HEK293 (cell line): Measurements from ENCODE around the gene GAS7.
A peak's percentile ranks its signal among the peaks of the same experiment; 100 is the strongest.

Experiments
- CTCF ChIA-PET: fragments of 350-600 bp; formaldehyde crosslinking; extraction: SDS; loops from one replicate; lab custom pipeline; 2021; ENCODE audit warnings: antibody characterized with exemption; lab: Yijun Ruan, JAX
- POLR2A ChIA-PET: fragments of 300-600 bp; formaldehyde crosslinking; extraction: SDS; loops from one replicate; lab custom pipeline; 2020; ENCODE audit warnings: antibody characterized with exemption, inconsistent platforms; lab: Yijun Ruan, JAX
- H3K27ac ChIP-seq: fragments of 200-500 bp; sonication (Bioruptor generic); 2 replicates; pipeline ENCODE4 v1.5.1; 2014; ENCODE audit warnings: low read depth, low read length, control low read depth, inconsistent platforms; ENCODE audit errors: extremely low read depth
- H3K36me3 ChIP-seq, 2 experiments: fragments of 200-500 bp in 1 of 2; sonication (Bioruptor generic) in 1 of 2; 1 replicate in 1 of 2; 2 replicates in 1 of 2; pipeline ENCODE4 v1.5.1; 2014 to 2017; ENCODE audit warnings: inconsistent platforms in 2 of 2, low read length in 2 of 2; ENCODE audit not compliant: control insufficient read depth in 2 of 2, insufficient read depth in 1 of 2
- H3K4me1 ChIP-seq: fragments of 200-500 bp; sonication (Bioruptor generic); 2 replicates; pipeline ENCODE4 v1.5.1; 2014; ENCODE audit warnings: mild to moderate bottlenecking, low read length, inconsistent platforms; ENCODE audit not compliant: control insufficient read depth, insufficient read depth
- H3K4me3 ChIP-seq: 2 replicates; pipeline ENCODE4 v1.5.1; 2011; ENCODE audit warnings: low read depth, mild to moderate bottlenecking, control low read depth, low read length, moderate library complexity
- H3K9me3 ChIP-seq: fragments of 200-500 bp; sonication (Bioruptor generic); 2 replicates; pipeline ENCODE4 v1.5.1; 2014; ENCODE audit warnings: low read depth, low read length, inconsistent platforms; ENCODE audit not compliant: control insufficient read depth, insufficient read depth
- SP7 ChIP-seq: fragments of 450-650 bp; formaldehyde crosslinking; IDR thresholded peaks from 2 replicates; pipeline ENCODE4 v1.5.1; 2016; ENCODE audit warnings: missing biosample characterization, missing genetic modification characterization
- ZBTB17 ChIP-seq: fragments of 450-650 bp; formaldehyde crosslinking; IDR thresholded peaks from 2 replicates; pipeline ENCODE4 v1.5.1; 2016; ENCODE audit warnings: missing biosample characterization, missing genetic modification characterization
- ZBTB7A ChIP-seq: fragments of 450-650 bp; formaldehyde crosslinking; IDR thresholded peaks from 2 replicates; pipeline ENCODE4 v1.5.1; 2016; ENCODE audit warnings: low read depth, missing biosample characterization, missing genetic modification characterization
- ZFP69B ChIP-seq: fragments of 450-650 bp; formaldehyde crosslinking; IDR thresholded peaks from 2 replicates; pipeline ENCODE4 v1.5.1; 2016; ENCODE audit warnings: missing biosample characterization, missing genetic modification characterization
- ZNF140 ChIP-seq: fragments of 450-650 bp; formaldehyde crosslinking; IDR thresholded peaks from 2 replicates; pipeline ENCODE4 v1.5.1; 2016; ENCODE audit warnings: missing biosample characterization, missing genetic modification characterization
- ZNF146 ChIP-seq: fragments of 450-650 bp; formaldehyde crosslinking; IDR thresholded peaks from 2 replicates; pipeline ENCODE4 v1.5.1; 2016; ENCODE audit warnings: missing biosample characterization, missing genetic modification characterization
- ZNF473 ChIP-seq: fragments of 450-650 bp; formaldehyde crosslinking; IDR thresholded peaks from 2 replicates; pipeline ENCODE4 v1.5.1; 2017; ENCODE audit warnings: missing biosample characterization, missing genetic modification characterization
- ZNF501 ChIP-seq: fragments of 450-650 bp; formaldehyde crosslinking; IDR thresholded peaks from 2 replicates; pipeline ENCODE4 v1.5.1; 2016; ENCODE audit warnings: missing biosample characterization, missing genetic modification characterization
- ZNF548 ChIP-seq: fragments of 450-650 bp; formaldehyde crosslinking; IDR thresholded peaks from 2 replicates; pipeline ENCODE4 v1.5.1; 2016; ENCODE audit warnings: missing biosample characterization, missing genetic modification characterization
- ZNF558 ChIP-seq: fragments of 450-650 bp; formaldehyde crosslinking; IDR thresholded peaks from 2 replicates; pipeline ENCODE4 v1.5.1; 2016; ENCODE audit warnings: missing biosample characterization, missing genetic modification characterization
- ZNF561 ChIP-seq: fragments of 450-650 bp; IDR thresholded peaks from 2 replicates; pipeline ENCODE4 v1.5.1; 2018; ENCODE audit warnings: missing biosample characterization, missing genetic modification characterization, borderline replicate concordance
- ZNF701 ChIP-seq: fragments of 450-650 bp; formaldehyde crosslinking; IDR thresholded peaks from 2 replicates; pipeline ENCODE4 v1.5.1; 2016; ENCODE audit warnings: missing biosample characterization, missing genetic modification characterization
- ZNF768 ChIP-seq: fragments of 450-650 bp; formaldehyde crosslinking; IDR thresholded peaks from 2 replicates; pipeline ENCODE4 v1.5.1; 2018; ENCODE audit warnings: missing biosample characterization, mild to moderate bottlenecking, missing genetic modification characterization
- ZNF777 ChIP-seq: fragments of 450-650 bp; formaldehyde crosslinking; IDR thresholded peaks from 2 replicates; pipeline ENCODE4 v1.5.1; 2017; ENCODE audit warnings: missing biosample characterization, missing genetic modification characterization, borderline replicate concordance
- ZNF830 ChIP-seq: fragments of 450-650 bp; IDR thresholded peaks from 2 replicates; pipeline ENCODE4 v1.5.0; 2018; ENCODE audit warnings: missing biosample characterization, missing genetic modification characterization, low read depth, mild to moderate bottlenecking, moderate library complexity
- ZNF843 ChIP-seq: fragments of 450-650 bp; formaldehyde crosslinking; IDR thresholded peaks from 2 replicates; pipeline ENCODE4 v1.5.1; 2016; ENCODE audit warnings: missing biosample characterization, missing genetic modification characterization
- TF ChIP-seq, protein P1 (sequence below): fragments of 450-650 bp; formaldehyde crosslinking; IDR thresholded peaks from 2 replicates; pipeline ENCODE4 v1.5.0; 2017; ENCODE audit warnings: missing biosample characterization, missing genetic modification characterization, borderline replicate concordance
- TF ChIP-seq, protein P2 (sequence below): fragments of 450-650 bp; formaldehyde crosslinking; IDR thresholded peaks from 2 replicates; pipeline ENCODE4 v1.5.1; 2016; ENCODE audit warnings: missing biosample characterization, missing genetic modification characterization, low read depth
- TF ChIP-seq, protein P3 (sequence below): fragments of 450-650 bp; formaldehyde crosslinking; IDR thresholded peaks from 2 replicates; pipeline ENCODE4 v1.5.1; 2017; ENCODE audit warnings: missing biosample characterization, mild to moderate bottlenecking, missing genetic modification characterization, moderate library complexity
- TF ChIP-seq, protein P4 (sequence below): fragments of 450-650 bp; formaldehyde crosslinking; IDR thresholded peaks from 2 replicates; pipeline ENCODE4 v1.5.1; 2016; ENCODE audit warnings: missing biosample characterization, missing genetic modification characterization
- TF ChIP-seq, protein P5 (sequence below): fragments of 450-650 bp; formaldehyde crosslinking; IDR thresholded peaks from 2 replicates; pipeline ENCODE4 v1.5.1; 2017; ENCODE audit warnings: missing biosample characterization, missing genetic modification characterization

GAS7 gene

DNA sequence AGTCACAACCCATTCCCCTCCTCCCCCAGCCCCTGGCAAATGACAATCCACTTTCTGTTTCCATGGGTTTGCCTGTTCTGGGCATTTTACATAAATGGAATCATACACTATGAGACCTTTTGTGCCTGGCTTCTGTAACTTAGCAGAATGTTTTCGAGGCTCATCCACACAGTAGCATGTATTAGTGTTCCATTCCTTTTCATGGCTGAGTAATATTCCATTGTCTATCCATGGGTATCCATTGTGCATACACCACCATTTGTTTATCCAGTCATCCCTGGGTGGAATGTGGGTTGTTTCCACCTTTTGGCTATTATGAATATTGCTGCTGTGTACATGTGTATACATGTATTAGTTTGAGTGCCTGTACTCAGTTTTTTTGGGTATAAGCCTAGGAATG is 259.6 kb downstream of the GAS7 start:
- Histone ChIP-seq H3K9me3 (no peaks in the 10 kb centered on the region; the same call in 1 of the 2 replicates), H3K27ac (no peak overlapping the region), H3K4me1 (no peaks in the 10 kb centered on the region), H3K36me3 (no peaks in the 10 kb centered on the region), H3K4me3 (no peak overlapping the region)
- POLR2A ChIA-PET = no interaction called here
- peak; percentile 92 for TF ChIP-seq ZNF146 (tag by site-specific recombination)
- no peak for TF ChIP-seq ZNF548 (tag by site-specific recombination)
- CTCF ChIA-PET = interaction anchor here (2.4 kb wide), 1 partner anchor 10 kb away, joined by 19 read pairs; no protein-coding TSS in a partner anchor

DNA sequence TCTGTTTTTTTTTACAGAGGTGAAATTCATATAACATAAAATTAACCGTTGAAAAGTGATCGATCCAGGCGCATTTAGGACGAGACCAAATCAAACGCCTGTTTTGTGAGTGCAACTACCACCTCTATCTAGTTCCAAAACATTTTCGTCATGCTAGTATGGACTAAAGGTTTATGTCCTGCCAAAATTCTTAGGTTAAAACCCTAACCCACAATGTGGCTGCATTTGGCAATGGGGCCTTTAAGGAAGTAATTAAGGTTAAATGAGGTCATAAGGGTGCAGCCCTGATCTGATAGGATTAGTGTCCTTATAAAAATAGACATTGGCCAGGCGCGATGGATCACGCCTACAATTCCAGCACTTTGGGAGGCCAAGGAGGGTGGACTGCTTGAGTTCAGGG is 260.5 kb downstream of the GAS7 start:
- Histone ChIP-seq H3K4me3 (no peak overlapping the region), H3K36me3 (no peaks in the 10 kb centered on the region), H3K27ac (no peak overlapping the region), H3K4me1 (no peaks in the 10 kb centered on the region), H3K9me3 (no peaks in the 10 kb centered on the region; the same call in 1 of the 2 replicates)
- ChIA-PET CTCF (no interaction called here), POLR2A (no interaction called here)
- TF ChIP-seq ZNF701 (tag by site-specific recombination) = no peak
- TF ChIP-seq, protein P1, sequence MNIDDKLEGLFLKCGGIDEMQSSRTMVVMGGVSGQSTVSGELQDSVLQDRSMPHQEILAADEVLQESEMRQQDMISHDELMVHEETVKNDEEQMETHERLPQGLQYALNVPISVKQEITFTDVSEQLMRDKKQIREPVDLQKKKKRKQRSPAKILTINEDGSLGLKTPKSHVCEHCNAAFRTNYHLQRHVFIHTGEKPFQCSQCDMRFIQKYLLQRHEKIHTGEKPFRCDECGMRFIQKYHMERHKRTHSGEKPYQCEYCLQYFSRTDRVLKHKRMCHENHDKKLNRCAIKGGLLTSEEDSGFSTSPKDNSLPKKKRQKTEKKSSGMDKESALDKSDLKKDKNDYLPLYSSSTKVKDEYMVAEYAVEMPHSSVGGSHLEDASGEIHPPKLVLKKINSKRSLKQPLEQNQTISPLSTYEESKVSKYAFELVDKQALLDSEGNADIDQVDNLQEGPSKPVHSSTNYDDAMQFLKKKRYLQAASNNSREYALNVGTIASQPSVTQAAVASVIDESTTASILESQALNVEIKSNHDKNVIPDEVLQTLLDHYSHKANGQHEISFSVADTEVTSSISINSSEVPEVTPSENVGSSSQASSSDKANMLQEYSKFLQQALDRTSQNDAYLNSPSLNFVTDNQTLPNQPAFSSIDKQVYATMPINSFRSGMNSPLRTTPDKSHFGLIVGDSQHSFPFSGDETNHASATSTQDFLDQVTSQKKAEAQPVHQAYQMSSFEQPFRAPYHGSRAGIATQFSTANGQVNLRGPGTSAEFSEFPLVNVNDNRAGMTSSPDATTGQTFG (tag by site-specific recombination) = no peak
- no peak for TF ChIP-seq ZNF777 (tag by site-specific recombination)
- TF ChIP-seq ZNF548 (tag by site-specific recombination) = no peak
- no peak for TF ChIP-seq ZFP69B (tag by site-specific recombination)
- no peak for TF ChIP-seq ZNF558 (tag by site-specific recombination)
- TF ChIP-seq SP7 (tag by site-specific recombination) = no peak
- no peak for TF ChIP-seq ZBTB7A
- TF ChIP-seq, protein P2, sequence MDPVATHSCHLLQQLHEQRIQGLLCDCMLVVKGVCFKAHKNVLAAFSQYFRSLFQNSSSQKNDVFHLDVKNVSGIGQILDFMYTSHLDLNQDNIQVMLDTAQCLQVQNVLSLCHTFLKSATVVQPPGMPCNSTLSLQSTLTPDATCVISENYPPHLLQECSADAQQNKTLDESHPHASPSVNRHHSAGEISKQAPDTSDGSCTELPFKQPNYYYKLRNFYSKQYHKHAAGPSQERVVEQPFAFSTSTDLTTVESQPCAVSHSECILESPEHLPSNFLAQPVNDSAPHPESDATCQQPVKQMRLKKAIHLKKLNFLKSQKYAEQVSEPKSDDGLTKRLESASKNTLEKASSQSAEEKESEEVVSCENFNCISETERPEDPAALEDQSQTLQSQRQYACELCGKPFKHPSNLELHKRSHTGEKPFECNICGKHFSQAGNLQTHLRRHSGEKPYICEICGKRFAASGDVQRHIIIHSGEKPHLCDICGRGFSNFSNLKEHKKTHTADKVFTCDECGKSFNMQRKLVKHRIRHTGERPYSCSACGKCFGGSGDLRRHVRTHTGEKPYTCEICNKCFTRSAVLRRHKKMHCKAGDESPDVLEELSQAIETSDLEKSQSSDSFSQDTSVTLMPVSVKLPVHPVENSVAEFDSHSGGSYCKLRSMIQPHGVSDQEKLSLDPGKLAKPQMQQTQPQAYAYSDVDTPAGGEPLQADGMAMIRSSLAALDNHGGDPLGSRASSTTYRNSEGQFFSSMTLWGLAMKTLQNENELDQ (tag by site-specific recombination) = no peak
- no peak for TF ChIP-seq ZNF473 (tag by site-specific recombination)
- TF ChIP-seq ZNF768 (tag by site-specific recombination) = no peak
- TF ChIP-seq ZNF830 (tag by site-specific recombination) = no peak
- TF ChIP-seq ZNF501 (tag by site-specific recombination) = no peak
- TF ChIP-seq ZBTB17 (tag by site-specific recombination) = no peak
- no peak for TF ChIP-seq ZNF843 (tag by site-specific recombination)
- TF ChIP-seq ZNF561 = no peak
- TF ChIP-seq ZNF140 (tag by site-specific recombination) = no peak

DNA sequence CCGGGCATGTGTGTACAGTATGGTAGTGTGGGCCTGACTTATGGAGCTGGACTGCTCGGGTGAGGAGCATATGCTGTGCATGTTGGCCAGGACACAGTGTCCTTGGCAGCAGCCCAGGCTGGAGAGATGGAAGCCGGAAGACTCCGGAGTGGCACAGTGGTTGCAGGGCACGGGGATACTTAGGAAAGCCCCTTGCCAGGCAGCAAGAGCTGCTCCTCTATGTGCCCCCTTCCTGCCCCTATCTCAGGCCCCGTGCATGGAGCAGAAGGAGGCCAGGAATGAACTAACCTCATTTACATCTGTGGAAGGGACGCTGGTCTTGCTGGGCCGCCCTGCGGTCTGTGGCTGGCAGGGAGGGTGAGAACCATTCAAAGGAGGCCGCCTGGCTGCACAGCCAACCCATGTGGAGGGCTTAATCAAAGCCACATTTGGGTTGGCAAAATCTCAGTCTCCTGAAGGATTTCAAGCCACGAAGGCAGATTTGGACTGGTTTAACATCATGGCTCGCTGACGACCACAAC is 261.1 kb downstream of the GAS7 start:
- no peak overlapping the region for H3K4me3 ChIP-seq
- TF ChIP-seq, protein P3, sequence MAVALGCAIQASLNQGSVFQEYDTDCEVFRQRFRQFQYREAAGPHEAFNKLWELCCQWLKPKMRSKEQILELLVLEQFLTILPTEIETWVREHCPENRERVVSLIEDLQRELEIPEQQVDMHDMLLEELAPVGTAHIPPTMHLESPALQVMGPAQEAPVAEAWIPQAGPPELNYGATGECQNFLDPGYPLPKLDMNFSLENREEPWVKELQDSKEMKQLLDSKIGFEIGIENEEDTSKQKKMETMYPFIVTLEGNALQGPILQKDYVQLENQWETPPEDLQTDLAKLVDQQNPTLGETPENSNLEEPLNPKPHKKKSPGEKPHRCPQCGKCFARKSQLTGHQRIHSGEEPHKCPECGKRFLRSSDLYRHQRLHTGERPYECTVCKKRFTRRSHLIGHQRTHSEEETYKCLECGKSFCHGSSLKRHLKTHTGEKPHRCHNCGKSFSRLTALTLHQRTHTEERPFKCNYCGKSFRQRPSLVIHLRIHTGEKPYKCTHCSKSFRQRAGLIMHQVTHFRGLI (tag by site-specific recombination) = no peak
- TF ChIP-seq, protein P4, sequence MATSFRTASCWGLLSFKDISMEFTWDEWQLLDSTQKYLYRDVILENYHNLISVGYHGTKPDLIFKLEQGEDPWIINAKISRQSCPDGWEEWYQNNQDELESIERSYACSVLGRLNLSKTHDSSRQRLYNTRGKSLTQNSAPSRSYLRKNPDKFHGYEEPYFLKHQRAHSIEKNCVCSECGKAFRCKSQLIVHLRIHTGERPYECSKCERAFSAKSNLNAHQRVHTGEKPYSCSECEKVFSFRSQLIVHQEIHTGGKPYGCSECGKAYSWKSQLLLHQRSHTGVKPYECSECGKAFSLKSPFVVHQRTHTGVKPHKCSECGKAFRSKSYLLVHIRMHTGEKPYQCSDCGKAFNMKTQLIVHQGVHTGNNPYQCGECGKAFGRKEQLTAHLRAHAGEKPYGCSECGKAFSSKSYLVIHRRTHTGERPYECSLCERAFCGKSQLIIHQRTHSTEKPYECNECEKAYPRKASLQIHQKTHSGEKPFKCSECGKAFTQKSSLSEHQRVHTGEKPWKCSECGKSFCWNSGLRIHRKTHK (tag by site-specific recombination) = no peak
- TF ChIP-seq, protein P5, sequence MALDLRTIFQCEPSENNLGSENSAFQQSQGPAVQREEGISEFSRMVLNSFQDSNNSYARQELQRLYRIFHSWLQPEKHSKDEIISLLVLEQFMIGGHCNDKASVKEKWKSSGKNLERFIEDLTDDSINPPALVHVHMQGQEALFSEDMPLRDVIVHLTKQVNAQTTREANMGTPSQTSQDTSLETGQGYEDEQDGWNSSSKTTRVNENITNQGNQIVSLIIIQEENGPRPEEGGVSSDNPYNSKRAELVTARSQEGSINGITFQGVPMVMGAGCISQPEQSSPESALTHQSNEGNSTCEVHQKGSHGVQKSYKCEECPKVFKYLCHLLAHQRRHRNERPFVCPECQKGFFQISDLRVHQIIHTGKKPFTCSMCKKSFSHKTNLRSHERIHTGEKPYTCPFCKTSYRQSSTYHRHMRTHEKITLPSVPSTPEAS = no peak
- no peaks in the 10 kb centered on the region for H3K36me3 ChIP-seq
- no peak overlapping the region for H3K27ac ChIP-seq
- H3K4me1 ChIP-seq = no peaks in the 10 kb centered on the region
- POLR2A ChIA-PET = no interaction called here
- CTCF ChIA-PET = interaction anchor here (0.6 kb wide), 1 partner anchor 186 kb away, joined by 3 read pairs; no protein-coding TSS in a partner anchor
- H3K9me3 ChIP-seq = no peaks in the 10 kb centered on the region; the same call in 1 of the 2 replicates
